ENCODE measurements around the gene TTBK2.

DNA sequence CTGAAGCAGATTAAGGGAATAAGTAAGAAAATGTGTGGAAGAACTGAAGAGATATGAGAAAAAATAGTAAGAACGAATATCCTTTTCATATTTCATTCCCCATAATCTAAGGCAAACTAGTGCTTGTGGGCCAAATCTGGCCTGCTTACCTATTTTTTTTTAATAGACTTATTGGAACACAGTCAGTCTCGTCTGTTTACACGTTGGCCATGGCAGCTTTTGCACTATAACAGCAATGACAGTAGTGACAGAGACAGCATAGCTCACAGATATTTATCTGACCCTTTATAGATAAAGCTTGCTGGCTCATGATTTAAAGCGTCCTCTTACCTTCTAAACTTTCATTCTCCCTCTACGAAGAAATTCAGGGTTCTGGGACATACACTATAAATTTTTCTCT is 133.6 kb downstream of the TTBK2 start:
- TF ChIP-seq, protein P1, sequence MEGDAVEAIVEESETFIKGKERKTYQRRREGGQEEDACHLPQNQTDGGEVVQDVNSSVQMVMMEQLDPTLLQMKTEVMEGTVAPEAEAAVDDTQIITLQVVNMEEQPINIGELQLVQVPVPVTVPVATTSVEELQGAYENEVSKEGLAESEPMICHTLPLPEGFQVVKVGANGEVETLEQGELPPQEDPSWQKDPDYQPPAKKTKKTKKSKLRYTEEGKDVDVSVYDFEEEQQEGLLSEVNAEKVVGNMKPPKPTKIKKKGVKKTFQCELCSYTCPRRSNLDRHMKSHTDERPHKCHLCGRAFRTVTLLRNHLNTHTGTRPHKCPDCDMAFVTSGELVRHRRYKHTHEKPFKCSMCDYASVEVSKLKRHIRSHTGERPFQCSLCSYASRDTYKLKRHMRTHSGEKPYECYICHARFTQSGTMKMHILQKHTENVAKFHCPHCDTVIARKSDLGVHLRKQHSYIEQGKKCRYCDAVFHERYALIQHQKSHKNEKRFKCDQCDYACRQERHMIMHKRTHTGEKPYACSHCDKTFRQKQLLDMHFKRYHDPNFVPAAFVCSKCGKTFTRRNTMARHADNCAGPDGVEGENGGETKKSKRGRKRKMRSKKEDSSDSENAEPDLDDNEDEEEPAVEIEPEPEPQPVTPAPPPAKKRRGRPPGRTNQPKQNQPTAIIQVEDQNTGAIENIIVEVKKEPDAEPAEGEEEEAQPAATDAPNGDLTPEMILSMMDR (IDR thresholded peaks at IDR 0.05): no peak
- TF ChIP-seq POLR2A (IDR thresholded peaks at IDR 0.05): no peak

All from adrenal gland (tissue), 5 donors.